HG02981 (cell line): Measurements from ENCODE around the gene PERP.
"Not testable (repeated sequence)": the region's sequence is repeated elsewhere in the genome, so short reads cannot be mapped to it uniquely, and the experiment has no call there.

Experiments used
- ATAC-seq: cut with Tn5 transposase; IDR thresholded peaks from one replicate; pipeline ENCODE4 v1.9.1; 2021; ENCODE audit warnings: mild to moderate bottlenecking, moderate library complexity; ENCODE audit not compliant: unreplicated experiment

PERP gene

GRCh38 chr6:138107078-138107751 lies at the start of gene PERP:
Gene PERP (minus strand): TSS chr6:138107419. CDS start chr6:138107340, 79 bp downstream.
- peak; percentile 43 for ATAC-seq

GRCh38 chr6:138155443-138155842 lies 48.2 kb upstream of the PERP start:
- ATAC-seq, result no peak

GRCh38 chr6:138146544-138146943 lies 39.3 kb upstream of the PERP start:
- no peak for ATAC-seq

GRCh38 chr6:138145402-138145801 lies 38.2 kb upstream of the PERP start:
- no peak for ATAC-seq

GRCh38 chr6:138142806-138143205 lies 35.6 kb upstream of the PERP start:
- no peak for ATAC-seq

- ATAC-seq, result no peak
Measured at GRCh38 chr6:138129190-138129589, 22.0 kb upstream of the PERP start.

- ATAC-seq, result no peak
Measured at GRCh38 chr6:138128096-138128495, 20.9 kb upstream of the PERP start.

- ATAC-seq, result no peak
Measured at GRCh38 chr6:138124096-138124495, 16.9 kb upstream of the PERP start.

GRCh38 chr6:138119976-138120375 lies 12.8 kb upstream of the PERP start:
- no peak for ATAC-seq

- not testable (repeated sequence) for ATAC-seq
Measured at GRCh38 chr6:138119229-138119628, 12.0 kb upstream of the PERP start.

GRCh38 chr6:138117376-138117914 lies 10.2 kb upstream of the PERP start:
- ATAC-seq, result no peak

GRCh38 chr6:138116661-138116999 lies 9.4 kb upstream of the PERP start:
- ATAC-seq, result no peak

GRCh38 chr6:138115877-138116660 lies 8.8 kb upstream of the PERP start:
- ATAC-seq, result peak; percentile 77

GRCh38 chr6:138115201-138115600 lies 8.0 kb upstream of the PERP start:
- no peak for ATAC-seq

- ATAC-seq, result no peak
Measured at GRCh38 chr6:138113588-138114210, 6.5 kb upstream of the PERP start.

GRCh38 chr6:138110229-138110628 lies 3.0 kb upstream of the PERP start:
- no peak for ATAC-seq

- no peak for ATAC-seq
Measured at GRCh38 chr6:138109042-138109997, 2.1 kb upstream of the PERP start.

- ATAC-seq, result no peak
Measured at GRCh38 chr6:138107752-138108592, 753 bp upstream of the PERP start.

- ATAC-seq, result no peak
Measured at GRCh38 chr6:138106665-138107077, 548 bp downstream of the PERP start.
